ENCODE results near the gene SLC30A9.

DNA sequence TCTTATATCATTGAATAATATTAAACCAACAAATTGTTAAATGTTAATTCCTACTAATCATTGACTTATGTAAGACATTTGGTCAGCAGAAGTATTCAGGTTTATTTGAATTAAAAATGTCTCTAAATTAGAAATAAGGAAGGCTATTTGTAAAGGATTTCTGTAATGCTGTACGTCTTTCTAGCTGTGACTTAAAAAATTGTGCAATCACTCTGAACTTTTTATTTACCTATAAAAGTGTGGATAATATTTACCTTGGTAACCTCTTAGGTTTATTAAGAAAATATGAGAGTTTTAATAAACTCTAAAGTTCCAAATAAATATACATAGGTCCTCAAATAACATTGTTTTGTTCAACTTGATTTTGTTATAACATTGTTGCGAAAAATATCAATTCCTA lies 76.9 kb downstream of the SLC30A9 start:
- TF ChIP-seq EZH2 (IDR thresholded peaks at IDR 0.05; ENCODE audit: insufficient read depth, poor library complexity, severe bottlenecking) (no peak), EZH2phosphoT487 (IDR thresholded peaks at IDR 0.05; ENCODE audit: insufficient read depth, low read depth) (no peak)
